Thymus (tissue), 11 donors: ENCODE data around the gene MAP1LC3B. TPM values are rescaled to one million over a fixed set of nuclear protein-coding genes. Genes with fewer than 3 reads are reported as not detected.
A peak's percentile ranks its signal among the peaks of the same experiment; 100 is the strongest.

Experiments used
- DNase-seq, 9 donors: peaks; one replicate each; pipeline ENCODE4 v3.0.0-alpha.2; 2013; ENCODE audit warnings: low spot score in 9 of 9, low read depth in 6 of 9, missing footprints in 1 of 9
- H3K27ac ChIP-seq, 2 donors: one replicate each; pipeline ENCODE4 v1.5.1; 2013; ENCODE audit warnings: control low read depth in 1 of 2, low read depth in 1 of 2, low read length in 1 of 2, mild to moderate bottlenecking in 1 of 2, moderate library complexity in 1 of 2
- H3K27me3 ChIP-seq, 2 donors: one replicate each; pipeline ENCODE4 v1.5.1; 2013; ENCODE audit warnings: low read length in 1 of 2; ENCODE audit not compliant: control insufficient read depth in 2 of 2, insufficient read depth in 1 of 2
- H3K36me3 ChIP-seq, 2 donors: one replicate each; pipeline ENCODE4 v1.5.1; 2013; ENCODE audit warnings: low read length in 1 of 2, mild to moderate bottlenecking in 1 of 2, moderate library complexity in 1 of 2; ENCODE audit not compliant: control insufficient read depth in 2 of 2, insufficient read depth in 2 of 2
- H3K4me1 ChIP-seq, 2 donors: one replicate each; pipeline ENCODE4 v1.5.1; 2013; ENCODE audit warnings: low read length in 2 of 2; ENCODE audit not compliant: control insufficient read depth in 2 of 2, insufficient read depth in 2 of 2
- H3K4me3 ChIP-seq, 2 donors: one replicate each; pipeline ENCODE4 v1.5.1; 2013; ENCODE audit warnings: low read length in 2 of 2, control low read depth in 1 of 2, mild to moderate bottlenecking in 1 of 2
- H3K9me3 ChIP-seq, 2 donors: one replicate each; pipeline ENCODE4 v1.5.1; 2013; ENCODE audit warnings: low read length in 1 of 2, mild to moderate bottlenecking in 1 of 2; ENCODE audit not compliant: control insufficient read depth in 2 of 2, insufficient read depth in 1 of 2
- WGBS: extraction: QIAGEN DNeasy Blood & Tissue Kit; methylation state at CpG from one replicate; pipeline ENCODE4 v1.1.7; 2013; 5-methylcytosine and 5-hydroxymethylcytosine counted together
- polyA plus RNA-seq: library from polyadenylated mRNA; stranded (reverse); fragments of 200-250 nt; gene quantifications from one replicate; pipeline ENCODE4 v1.2.3, GENCODE V29; 2013
- total RNA-seq: library from RNA; stranded (reverse); fragments of 120-200 nt; gene quantifications from one replicate; pipeline ENCODE4 v1.2.4, GENCODE V29; 2013
- donor health status: healthy.

Gene MAP1LC3B
- total and polyA plus RNA-seq, 2 donors, result 21.7 to 102 TPM

- Histone ChIP-seq H3K27me3 (no peaks in the 10 kb centered on the region), H3K27ac (peak overlapping the region; percentile 48 to 95), H3K4me3 (no peak overlapping the region), H3K4me1 (peaks cover 7 to 29% of the 10 kb centered on the region in 2 donors), H3K9me3 (no peaks in the 10 kb centered on the region), H3K36me3 (peaks cover 22 to 48% of the 10 kb centered on the region in 2 donors)
- WGBS, result 94% methylated on average over 28 of the region's 28 CpGs
- DNase-seq, result peak in 1 of 9 donors; percentile 24
Measured at GRCh38 chr16:87345726-87346424, 46.3 kb upstream of the MAP1LC3B start.

- Histone ChIP-seq H3K36me3 (peaks cover 22 to 48% of the 10 kb centered on the region in 2 donors), H3K9me3 (no peaks in the 10 kb centered on the region)
Measured at GRCh38 chr16:87346517-87347060, 45.5 kb upstream of the MAP1LC3B start.

GRCh38 chr16:87347932-87348615 is 44.1 kb upstream of the MAP1LC3B start:
- no peaks in the 10 kb centered on the region for H3K9me3 ChIP-seq
- H3K27me3 ChIP-seq, result no peaks in the 10 kb centered on the region
- no peak overlapping the region for H3K27ac ChIP-seq
- peaks cover 13 to 33% of the 10 kb centered on the region in 2 donors for H3K36me3 ChIP-seq
- peaks cover 7 to 28% of the 10 kb centered on the region in 2 donors for H3K4me1 ChIP-seq
- H3K4me3 ChIP-seq, result no peak overlapping the region
- no peak for DNase-seq
- 99% methylated on average over 13 of the region's 13 CpGs for WGBS

More at GRCh38 chr16:87346517-87347060, 45.5 kb upstream of the MAP1LC3B start:
- 98% methylated on average over 21 of the region's 21 CpGs for WGBS
- Histone ChIP-seq H3K27ac (peak overlapping the region in 1 of 2 donors; percentile 95), H3K4me3 (no peak overlapping the region), H3K4me1 (peaks cover 7 to 29% of the 10 kb centered on the region in 2 donors), H3K27me3 (no peaks in the 10 kb centered on the region)
- DNase-seq, result no peak

GRCh38 chr16:87348616-87349157 is 43.4 kb upstream of the MAP1LC3B start:
- Histone ChIP-seq H3K4me1 (peaks cover 7 to 24% of the 10 kb centered on the region in 2 donors), H3K9me3 (no peaks in the 10 kb centered on the region), H3K27me3 (no peaks in the 10 kb centered on the region), H3K27ac (no peak overlapping the region), H3K4me3 (no peak overlapping the region), H3K36me3 (peaks cover 10 to 27% of the 10 kb centered on the region in 2 donors)
- no peak for DNase-seq
- WGBS, result 98% methylated on average over 13 of the region's 13 CpGs

- Histone ChIP-seq H3K9me3 (no peaks in the 10 kb centered on the region), H3K4me1 (peaks cover 7 to 15% of the 10 kb centered on the region in 2 donors), H3K27me3 (no peaks in the 10 kb centered on the region), H3K36me3 (peaks cover 8 to 21% of the 10 kb centered on the region in 2 donors), H3K27ac (no peak overlapping the region), H3K4me3 (no peak overlapping the region)
- 95% methylated on average over 8 of the region's 8 CpGs for WGBS
- no peak for DNase-seq
Measured at GRCh38 chr16:87350031-87350430, 42.1 kb upstream of the MAP1LC3B start.

- Histone ChIP-seq H3K4me1 (peaks cover 3 to 9% of the 10 kb centered on the region in 2 donors), H3K27ac (no peak overlapping the region), H3K27me3 (no peaks in the 10 kb centered on the region), H3K9me3 (no peaks in the 10 kb centered on the region), H3K36me3 (peaks cover 8 to 21% of the 10 kb centered on the region in 2 donors), H3K4me3 (no peak overlapping the region)
- WGBS, result 95% methylated on average over 23 of the region's 23 CpGs
- no peak for DNase-seq
Measured at GRCh38 chr16:87350681-87351319, 41.3 kb upstream of the MAP1LC3B start.

- 86% methylated on average over 9 of the region's 9 CpGs for WGBS
- DNase-seq, result no peak
- Histone ChIP-seq H3K4me3 (no peak overlapping the region), H3K36me3 (peaks cover 8 to 16% of the 10 kb centered on the region in 2 donors), H3K27me3 (no peaks in the 10 kb centered on the region), H3K4me1 (peaks cover 0 to 4% of the 10 kb centered on the region in 2 donors), H3K27ac (no peak overlapping the region), H3K9me3 (no peaks in the 10 kb centered on the region)
Measured at GRCh38 chr16:87351320-87351698, 40.8 kb upstream of the MAP1LC3B start.

GRCh38 chr16:87352818-87353217 is 39.3 kb upstream of the MAP1LC3B start:
- Histone ChIP-seq H3K36me3 (peaks cover 4 to 8% of the 10 kb centered on the region in 2 donors), H3K9me3 (no peaks in the 10 kb centered on the region), H3K27ac (no peak overlapping the region), H3K4me3 (no peak overlapping the region), H3K4me1 (no peaks in the 10 kb centered on the region), H3K27me3 (no peaks in the 10 kb centered on the region)
- WGBS, result 96% methylated on average over 15 of the region's 15 CpGs
- no peak for DNase-seq
